ENCODE results near the gene RIN1. TPM values are rescaled to one million over a fixed set of nuclear protein-coding genes. Genes with fewer than 3 reads are reported as not detected.

RIN1 gene
- total and polyA plus RNA-seq, 9 of the 15 experiments (the other 6 are each of a cell fraction or from before 2014, with no cell fraction given), result 0.01 to 1.2 (median 0.45) TPM; not detected in 1

- no peak for TF ChIP-seq POU5F1 (IDR thresholded peaks at IDR 0.05; ENCODE audit: borderline replicate concordance, low read depth, low read length, partially characterized antibody)
- no peak for TF ChIP-seq HOMEZ (CRISPR knock-in tag; IDR thresholded peaks at IDR 0.05)
- TF ChIP-seq HNRNPK (IDR thresholded peaks at IDR 0.05; ENCODE audit: low read depth, low read length, poor library complexity, severe bottlenecking), result no peak
- TF ChIP-seq ZNF197 (CRISPR knock-in tag; IDR thresholded peaks at IDR 0.05; ENCODE audit: low read depth), result 0 out of 2 replicates have a peak, but pooled peaks have one; percentile 5
- TF ChIP-seq CHD4 (IDR thresholded peaks at IDR 0.05; ENCODE audit: insufficient read depth, insufficient replicate concordance, low read depth, low read length, poor library complexity, severe bottlenecking), result no peak
- TF ChIP-seq ARID3B (CRISPR knock-in tag; IDR thresholded peaks at IDR 0.05; ENCODE audit: borderline replicate concordance), result no peak
- no peak for TF ChIP-seq CGGBP1 (CRISPR knock-in tag; IDR thresholded peaks at IDR 0.05)
- peak in 1 of 2 experiments; percentile 51; a peak in 1 of 4 replicates for TF ChIP-seq SIN3A (IDR thresholded peaks at IDR 0.05; ENCODE audit: borderline replicate concordance in 2 of 2, control insufficient read depth in 1 of 2, low read depth in 2 of 2, low read length in 2 of 2)
- TF ChIP-seq CSDE1 (IDR thresholded peaks at IDR 0.05), result no peak
- TF ChIP-seq ARHGAP35 (IDR thresholded peaks at IDR 0.05; ENCODE audit: partially characterized antibody), result no peak
- peak in 1 of 2 experiments; percentile 9; a peak in 1 of 4 replicates for TF ChIP-seq HDAC1 (IDR thresholded peaks at IDR 0.05)
- no peak for TF ChIP-seq CBX8 (IDR thresholded peaks at IDR 0.05; ENCODE audit: borderline replicate concordance, extremely low read depth, low read depth, low read length, poor library complexity, severe bottlenecking)
- no peak for TF ChIP-seq ZNF780A (CRISPR knock-in tag; IDR thresholded peaks at IDR 0.05)
- TF ChIP-seq ARID4B (CRISPR knock-in tag; IDR thresholded peaks at IDR 0.05), result no peak
- TF ChIP-seq RHOXF2B (CRISPR knock-in tag; conservative IDR thresholded peaks at IDR 0.05), result no peak
Observed at GRCh38 chr11:66371627-66372415, 35.6 kb upstream of the RIN1 start, which contains the start of gene SLC29A2 (continued).

Measured in K562 (cell line).